GM21528 (cell line): ENCODE data around the gene DSG2.
"Not testable (repeated sequence)": the region's sequence is repeated elsewhere in the genome, so short reads cannot be mapped to it uniquely, and the experiment has no call there.

Experiments used
- ATAC-seq: cut with Tn5 transposase; IDR thresholded peaks from one replicate; pipeline ENCODE4 v1.9.1; 2021; ENCODE audit warnings: mild to moderate bottlenecking, moderate library complexity; ENCODE audit not compliant: unreplicated experiment, low FRiP score

DSG2 gene

DNA sequence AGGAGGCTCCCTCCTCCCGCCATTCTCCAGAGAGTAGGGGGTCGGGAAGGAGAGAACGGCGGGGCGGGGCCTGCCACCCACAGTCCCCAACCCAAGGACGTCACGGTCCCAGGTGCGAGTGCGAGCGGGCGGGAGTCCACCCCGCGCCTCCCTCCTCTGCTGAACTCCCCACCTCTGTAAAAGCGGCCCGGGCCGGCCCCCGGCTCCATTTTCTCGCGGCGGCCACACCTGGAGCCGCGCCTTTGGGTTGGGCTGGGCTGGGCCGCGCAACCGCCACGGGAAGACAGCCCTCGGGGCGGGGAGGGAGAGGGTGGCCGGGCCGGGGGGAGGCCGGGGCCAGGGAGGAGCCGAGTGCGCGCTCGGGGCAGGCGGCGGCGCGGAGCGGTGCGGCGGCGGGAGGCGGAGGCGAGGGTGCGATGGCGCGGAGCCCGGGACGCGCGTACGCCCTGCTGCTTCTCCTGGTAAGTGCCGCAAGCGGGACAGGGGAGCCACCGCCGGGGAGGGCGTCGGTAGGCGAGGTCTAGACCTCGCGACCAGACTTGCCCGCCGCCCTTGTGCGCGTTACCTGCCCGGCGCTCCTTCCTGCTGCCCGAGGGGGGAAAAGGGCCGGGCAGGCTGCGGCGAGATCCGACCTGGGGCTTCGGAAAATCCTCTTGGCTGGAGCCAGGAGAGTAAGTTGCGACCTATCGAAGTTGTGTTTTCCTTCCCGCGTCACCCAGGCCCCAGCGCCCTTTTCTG, at the start of gene DSG2:
DSG2 (plus strand) TSS at position 342 of the 738 bp plus-strand sequence; CDS start at position 417, 75 bp downstream.
- ATAC-seq, result peak; percentile 58

DNA sequence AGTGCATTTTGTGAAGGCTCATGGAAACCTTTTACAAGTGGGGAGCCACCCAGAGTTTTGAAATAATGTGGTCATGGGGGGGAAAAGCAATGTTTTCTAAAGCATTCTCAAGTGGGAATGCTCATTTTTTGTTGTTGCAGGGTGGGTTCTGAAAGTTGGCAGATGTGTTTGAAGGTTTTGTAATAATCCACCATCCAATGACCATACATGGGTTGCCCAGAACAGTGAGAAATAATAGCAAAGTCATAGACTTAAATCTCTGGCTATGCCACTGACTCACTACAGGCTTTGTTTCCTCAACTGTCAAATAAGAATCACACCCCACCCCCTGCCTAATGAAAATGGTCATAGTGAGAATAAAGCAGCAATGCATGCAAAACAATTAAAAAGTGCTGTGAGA, 47.6 kb upstream of the DSG2 start:
- ATAC-seq, result no peak

DNA sequence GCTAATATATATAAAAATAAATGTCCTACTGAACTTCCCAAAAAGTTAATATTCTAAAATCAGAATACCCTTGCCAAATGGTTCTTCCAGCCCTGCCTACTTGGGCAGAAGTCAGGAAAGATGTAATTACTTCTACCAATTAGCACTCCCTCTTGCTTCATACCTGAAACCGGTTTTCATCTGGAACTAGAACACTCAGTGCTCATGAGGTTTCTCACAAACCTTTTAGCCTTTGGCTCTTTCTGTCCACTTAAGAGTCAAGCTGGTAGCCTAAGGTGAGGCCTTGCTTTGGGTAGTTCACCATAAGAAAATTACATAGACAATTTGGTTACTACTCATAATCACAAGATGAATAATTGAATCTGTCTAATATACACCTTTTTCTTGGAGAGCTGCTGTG, 46.4 kb upstream of the DSG2 start:
- ATAC-seq, result no peak

DNA sequence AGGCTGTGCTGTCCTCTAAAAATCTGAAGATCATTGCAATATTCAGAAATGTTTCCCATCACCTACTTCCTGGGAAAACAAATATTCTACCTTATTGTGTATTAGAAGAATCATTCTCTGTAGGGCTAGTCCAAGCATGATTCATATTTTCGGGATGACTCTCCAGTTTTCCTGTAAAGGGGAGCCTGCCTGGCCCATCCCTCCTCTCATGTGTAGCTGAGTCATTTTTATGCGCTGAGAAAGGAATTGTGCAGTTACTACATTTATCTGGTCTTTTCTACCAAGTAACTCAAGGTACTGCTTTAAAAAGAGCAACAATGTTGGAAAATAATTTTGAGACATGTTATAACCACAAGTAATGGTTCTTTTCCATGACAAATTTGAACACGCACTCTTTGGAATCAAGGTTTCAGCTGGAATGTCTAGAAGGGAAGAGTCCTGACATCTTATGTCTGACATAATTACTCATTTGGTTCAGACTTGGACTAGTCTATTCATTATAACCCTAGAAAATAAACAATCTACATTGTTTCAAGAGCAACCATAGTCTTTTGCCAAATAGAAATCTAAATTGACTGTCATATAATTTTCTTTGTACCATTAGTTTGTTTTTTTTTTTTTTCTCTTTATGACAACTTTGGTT, 43.8 kb upstream of the DSG2 start:
- no peak for ATAC-seq

DNA sequence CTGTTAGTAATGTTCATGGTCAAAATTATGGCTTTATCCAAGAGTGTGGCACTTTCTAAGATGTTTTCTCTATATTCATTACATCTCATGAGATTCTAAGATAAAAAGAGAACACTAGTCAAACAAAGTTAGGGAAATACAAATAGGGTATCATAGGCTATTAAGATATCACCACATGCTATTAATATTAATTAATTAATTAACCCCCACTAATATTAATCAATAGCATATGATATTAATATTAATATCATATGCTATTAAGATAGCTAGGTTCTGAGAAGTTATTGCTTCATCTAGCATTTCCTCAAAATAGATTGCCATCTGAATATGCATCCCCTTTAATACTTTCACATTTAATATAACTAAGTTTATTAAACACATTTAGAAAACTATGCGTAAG, 28.3 kb upstream of the DSG2 start:
- ATAC-seq, result no peak

DNA sequence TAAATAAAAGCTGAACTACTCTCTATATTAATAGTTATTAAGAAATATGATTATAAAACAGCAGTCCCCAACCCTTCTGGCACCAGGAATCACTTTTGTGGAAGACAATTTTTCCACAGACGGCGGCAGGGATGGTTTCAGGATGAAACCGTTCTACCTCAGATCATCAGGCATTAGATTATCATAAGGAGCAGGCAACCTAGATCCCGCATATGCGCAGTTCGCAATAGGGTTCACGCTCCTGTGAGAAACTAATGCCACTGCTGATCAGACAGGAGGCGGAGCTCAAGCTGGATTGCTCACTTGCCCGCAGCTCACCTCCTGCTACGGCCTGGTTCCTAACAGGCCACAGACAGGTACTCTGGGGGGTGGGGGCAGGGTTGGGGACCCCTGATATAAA, 19.3 kb upstream of the DSG2 start:
- ATAC-seq, result no peak

DNA sequence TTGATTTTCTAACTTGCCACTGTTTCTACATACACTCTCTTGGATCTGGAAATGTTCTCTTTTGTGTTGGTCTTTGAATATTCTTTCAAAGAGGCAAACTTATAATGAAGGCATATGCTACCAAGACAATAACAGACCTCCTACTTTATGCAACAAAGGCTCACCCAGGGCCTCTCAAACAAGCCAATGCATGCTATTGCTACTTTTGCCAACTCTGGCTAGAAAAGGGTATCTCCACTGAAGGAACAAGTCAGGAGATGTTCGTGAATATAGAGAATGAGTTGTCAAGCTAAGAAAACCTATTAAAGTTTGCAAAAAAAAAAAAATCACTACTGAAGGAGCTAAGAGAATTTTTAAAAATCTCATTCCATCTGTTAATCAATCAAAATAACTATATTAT, 15.9 kb upstream of the DSG2 start:
- ATAC-seq, result no peak

DNA sequence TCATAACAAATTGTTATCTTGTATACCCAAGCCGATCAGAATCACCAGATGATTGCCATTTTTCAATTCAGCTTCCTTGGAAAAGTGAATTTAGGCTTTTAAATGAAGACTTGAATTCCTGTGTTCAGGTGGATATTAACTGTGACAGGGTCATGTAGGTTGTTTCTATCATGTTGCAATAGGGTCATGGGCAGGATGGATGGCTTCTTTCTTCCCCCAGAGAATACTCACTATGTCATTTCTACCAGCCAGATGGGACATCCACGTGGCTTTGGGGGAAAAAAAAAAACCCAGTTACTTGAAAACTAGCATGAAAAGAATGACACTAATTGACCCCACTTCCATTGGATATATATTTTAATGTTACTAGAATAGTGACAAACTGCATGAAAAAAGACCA, 14.6 kb upstream of the DSG2 start:
- no peak for ATAC-seq

DNA sequence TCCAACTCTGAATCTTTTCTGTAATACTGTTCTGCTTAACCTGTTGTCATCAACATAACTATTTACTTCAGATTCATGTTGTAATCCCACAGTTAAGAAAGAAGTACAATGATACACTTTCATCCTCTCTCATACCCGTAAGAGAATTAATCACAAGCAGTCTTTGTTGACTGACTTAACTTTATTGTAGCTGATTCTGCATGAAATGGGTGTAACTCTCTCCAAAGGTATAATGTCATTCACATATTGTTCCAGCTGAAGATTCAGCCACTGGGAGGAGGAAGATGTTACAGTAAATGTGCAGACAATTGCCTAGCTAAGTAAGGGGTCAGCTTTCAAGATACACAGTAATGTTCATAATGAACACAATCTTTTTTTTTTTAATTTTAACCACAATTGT, 13.5 kb upstream of the DSG2 start:
- ATAC-seq, result no peak

DNA sequence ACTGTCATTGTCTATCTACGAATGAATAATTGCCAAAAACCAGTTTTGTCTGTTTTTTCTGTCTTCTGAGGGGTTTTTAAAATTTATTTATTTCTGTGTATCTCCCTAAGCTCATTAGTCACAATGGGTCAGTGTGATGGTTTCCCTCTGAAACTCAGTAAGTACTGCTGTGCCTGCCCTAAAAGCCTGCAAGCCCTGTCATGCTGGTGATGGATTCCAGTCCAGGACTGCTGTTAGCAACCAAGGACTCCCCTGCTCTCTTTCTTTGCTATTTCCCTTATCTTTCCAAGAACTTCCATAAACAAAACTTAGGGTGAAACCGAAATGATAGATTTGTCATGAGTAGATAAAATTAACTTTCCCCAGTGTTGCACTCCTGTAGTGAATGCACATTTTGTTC, 11.8 kb upstream of the DSG2 start:
- ATAC-seq, result no peak

DNA sequence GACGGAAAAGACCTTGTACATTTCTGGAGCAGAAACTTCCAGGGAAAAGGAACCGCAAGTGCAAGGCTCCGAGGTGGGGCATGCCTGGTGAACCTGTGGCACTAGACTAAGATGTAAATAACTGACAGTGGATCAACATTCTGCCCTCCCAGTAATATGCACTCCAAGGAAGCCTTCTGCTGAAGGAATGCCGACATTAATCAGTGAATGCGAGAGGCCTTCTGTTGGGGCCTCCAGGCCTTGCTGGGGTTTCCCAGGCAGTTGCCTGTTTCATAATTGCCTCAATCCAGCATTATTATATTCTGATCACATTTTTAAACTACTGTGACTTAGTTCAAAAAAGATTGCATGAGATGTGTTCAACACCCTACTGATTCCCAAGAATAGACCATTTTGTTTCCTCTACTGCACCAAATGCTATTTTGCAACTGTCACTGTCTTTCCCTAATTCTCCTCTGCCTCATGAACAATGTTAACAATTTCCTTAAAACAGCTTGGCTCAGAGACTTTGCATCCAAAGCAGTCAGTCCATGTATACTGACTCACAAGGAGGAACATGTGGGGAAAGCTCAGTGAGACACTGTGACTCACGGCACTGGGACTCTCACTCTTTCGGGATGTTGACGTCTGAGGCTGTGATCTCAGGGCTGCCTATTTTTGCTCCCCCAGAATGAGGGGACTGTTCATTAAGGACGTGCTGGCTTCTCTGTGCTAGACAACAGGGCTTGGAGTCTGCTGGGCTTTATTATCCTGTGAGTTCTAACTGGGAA, 10.5 kb upstream of the DSG2 start:
- no peak for ATAC-seq

DNA sequence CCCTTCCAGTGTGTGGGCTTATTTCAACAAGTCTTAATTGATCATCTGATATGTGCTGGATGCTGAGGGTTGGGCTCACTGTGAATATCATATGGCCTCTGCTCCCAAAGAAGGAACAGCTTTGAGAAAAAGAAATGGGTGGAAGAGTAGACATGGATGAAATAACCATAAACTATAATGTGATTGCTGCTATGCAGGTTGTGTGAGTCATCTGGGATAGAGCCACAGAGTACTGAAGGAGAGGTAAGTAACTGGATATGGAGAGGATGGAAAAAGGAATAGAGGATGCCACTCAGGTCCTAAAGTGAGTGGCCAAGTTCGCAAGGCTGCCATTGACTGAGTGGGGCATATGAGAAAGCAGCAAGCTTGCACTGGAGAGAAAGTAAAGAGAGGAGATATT, 8.7 kb upstream of the DSG2 start:
- no peak for ATAC-seq

DNA sequence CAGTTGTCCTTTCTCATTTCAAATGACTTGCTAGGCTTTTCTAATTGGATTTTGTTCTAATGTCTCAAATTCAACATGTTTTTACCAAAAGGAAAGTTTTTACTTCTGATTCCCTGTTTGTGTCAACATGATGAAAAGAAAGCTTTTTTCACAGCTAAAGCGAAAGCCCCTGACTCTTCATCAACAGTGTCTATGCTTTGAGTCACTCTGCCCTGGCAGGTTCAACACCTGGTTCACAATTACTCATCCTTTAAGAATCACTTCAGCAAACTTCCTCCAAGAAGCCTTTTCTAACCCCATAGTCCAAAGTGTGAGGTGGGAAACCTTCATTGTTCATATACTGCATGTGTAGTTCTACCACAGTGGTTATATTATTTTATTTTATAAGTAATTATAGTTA, 7.6 kb upstream of the DSG2 start:
- peak; percentile 67 for ATAC-seq

DNA sequence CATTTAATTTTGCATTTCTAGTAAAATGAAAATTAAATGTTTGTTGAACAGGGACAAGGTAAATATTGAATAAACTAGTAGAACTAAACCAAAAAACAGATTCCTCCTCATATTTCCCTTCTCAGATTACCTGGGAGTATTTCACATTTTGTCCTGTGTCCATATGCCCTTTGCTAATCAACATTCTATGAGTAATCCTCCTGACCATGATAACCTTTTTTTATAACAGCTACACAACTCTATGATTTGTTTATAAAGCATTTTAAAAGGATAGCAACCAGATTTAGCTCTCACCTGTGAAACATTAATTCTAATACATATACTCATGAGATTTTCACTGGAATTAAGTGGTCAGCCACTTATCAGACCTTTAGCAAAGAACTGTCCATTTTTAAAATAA, 7.1 kb upstream of the DSG2 start:
- no peak for ATAC-seq

DNA sequence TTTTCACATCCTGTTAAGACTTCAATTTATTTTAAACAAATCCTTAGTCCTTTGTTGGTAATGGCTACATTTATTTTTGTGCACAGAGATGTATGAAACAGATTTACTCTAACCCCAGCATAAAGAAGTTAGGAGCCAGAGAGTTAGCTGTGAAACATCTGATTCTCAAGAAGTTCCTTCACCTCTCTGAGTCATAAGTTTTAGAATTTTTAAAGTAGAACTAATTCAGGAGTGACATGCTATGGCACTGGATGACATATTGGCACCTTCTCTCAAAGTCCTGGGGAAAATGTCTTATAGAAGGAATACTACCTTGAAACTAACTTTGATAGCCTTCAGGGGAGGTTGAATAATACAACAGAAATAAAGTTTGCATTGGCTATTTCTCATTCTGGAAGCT, 6.4 kb upstream of the DSG2 start:
- no peak for ATAC-seq

DNA sequence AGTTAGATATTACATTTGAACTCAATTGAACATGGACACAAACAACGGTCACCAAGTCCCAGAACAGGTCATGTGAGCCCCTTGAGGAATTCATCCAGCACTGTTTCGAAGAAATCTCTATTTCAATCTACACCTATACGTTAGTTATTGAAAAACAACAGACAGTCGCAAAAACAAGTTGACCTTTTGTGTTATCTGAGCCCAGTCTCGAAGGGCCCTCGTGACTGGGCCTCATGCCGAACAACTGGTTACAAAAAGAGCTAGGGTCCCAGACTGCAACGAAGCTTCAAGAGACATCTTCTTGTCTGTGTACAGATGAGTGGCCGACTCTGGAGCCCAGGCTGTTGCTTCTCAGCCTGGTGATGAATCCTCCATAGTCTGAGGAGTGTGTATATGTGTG, 5.3 kb upstream of the DSG2 start:
- ATAC-seq, result no peak

DNA sequence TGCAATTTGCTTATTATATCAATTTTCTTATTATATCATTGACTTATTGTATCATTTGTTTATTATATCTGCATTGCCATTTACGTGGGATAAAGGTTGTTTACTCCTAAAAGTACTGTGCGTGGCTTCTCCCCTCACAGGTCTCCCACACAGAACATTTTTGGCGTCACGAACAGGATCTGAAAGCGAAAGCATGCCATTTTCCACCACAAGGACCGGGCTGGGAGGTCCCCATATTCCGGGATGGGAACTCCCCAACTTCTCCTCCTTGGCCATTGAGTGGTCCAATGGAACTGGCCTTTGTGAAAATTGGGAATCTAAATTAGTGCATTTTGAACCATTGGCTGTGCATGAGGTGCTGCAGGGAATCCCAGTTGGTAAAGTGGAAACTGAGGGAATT, 4.8 kb upstream of the DSG2 start:
- ATAC-seq, result no peak

DNA sequence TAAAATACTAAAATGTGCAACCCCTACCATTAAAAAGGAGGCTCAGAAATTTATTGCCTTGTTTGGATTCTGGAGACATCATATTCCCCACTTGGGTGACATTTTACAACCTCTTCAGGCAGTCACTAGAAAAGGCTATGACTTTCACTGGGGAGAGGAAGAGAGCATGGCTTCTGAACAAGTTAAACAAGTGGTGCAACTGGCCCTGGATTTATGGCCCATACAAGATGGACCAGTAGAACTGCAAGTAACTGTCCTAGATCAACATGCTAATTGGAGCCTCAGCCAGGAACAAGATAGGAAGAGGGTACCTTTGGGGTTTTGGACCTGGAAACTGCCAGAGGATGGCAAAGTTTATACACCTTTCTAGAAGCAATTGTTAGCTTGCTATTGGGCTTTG, 4.0 kb upstream of the DSG2 start:
- ATAC-seq, result no peak

DNA sequence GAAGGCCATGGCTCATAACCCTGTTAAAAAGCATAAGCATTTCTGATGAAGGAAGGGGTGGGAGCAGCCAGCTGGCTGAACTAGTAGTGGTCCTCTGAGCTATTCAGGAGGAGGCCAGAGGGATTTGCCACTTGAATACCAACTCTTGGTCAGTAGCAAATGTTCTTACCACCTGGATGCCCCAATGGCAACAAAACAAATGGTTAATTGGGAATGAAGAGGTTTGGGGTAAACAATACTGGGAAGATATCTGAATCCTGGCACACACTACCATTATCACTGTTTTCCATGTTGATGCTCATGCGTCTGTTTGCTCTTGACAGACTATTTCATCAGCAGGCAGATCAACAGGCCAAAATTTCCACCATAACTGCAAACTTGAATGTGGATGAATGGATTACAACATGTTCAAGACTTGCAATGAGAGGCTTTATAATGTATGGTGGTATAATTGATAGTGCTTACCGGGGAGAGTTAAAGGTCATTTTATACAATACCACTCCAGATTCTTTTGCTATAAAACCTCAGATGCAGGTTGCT, 3.2 kb upstream of the DSG2 start:
- not testable (repeated sequence) for ATAC-seq

DNA sequence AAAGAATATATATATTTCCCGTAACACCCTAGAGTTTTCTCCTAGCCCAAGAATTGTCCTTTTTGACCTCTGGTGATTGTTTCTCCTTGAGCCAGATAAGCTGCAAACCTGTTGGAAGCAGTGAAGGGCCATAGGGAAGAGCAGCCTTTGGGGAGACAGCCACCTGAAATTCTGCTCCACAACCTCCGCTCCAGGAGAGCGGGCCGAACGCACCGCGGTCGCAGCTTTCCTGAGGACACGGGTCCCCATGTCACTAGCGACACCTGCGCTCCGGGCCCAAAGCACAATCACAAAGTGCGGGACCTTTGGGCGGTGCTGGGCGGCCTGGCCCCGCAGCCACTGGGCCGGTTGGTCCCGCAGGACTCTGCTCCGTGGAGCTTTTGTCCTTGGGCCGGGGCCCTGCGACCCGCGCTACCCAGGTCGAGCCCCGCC, 557 bp upstream of the DSG2 start:
- no peak for ATAC-seq
